Large intestine (tissue), 3 donors: Measurements from ENCODE around the gene ZFP69B. TPM values are rescaled to one million over a fixed set of nuclear protein-coding genes. Genes with fewer than 3 reads are reported as not detected.

Experiments
- DNase-seq, 2 donors: peaks; one replicate each; pipeline versions ENCODE4 v3.0.0 to v3.0.0-alpha.2; 2013
- H3K27ac ChIP-seq: one replicate; pipeline ENCODE4 v1.5.1; 2013; ENCODE audit warnings: low read length
- H3K27me3 ChIP-seq: 2 replicates; pipeline ENCODE4 v1.6.1; 2013; ENCODE audit warnings: low read length; ENCODE audit not compliant: control insufficient read depth, insufficient read depth
- H3K36me3 ChIP-seq: 2 replicates; pipeline ENCODE4 v1.6.1; 2013; ENCODE audit warnings: low read length; ENCODE audit not compliant: control insufficient read depth, insufficient read depth
- H3K4me1 ChIP-seq: one replicate; pipeline ENCODE4 v1.6.1; 2013; ENCODE audit warnings: low read length; ENCODE audit not compliant: control insufficient read depth, insufficient read depth
- H3K4me3 ChIP-seq: one replicate; pipeline ENCODE4 v1.5.1; 2013; ENCODE audit warnings: low read length
- H3K9me3 ChIP-seq: one replicate; pipeline ENCODE4 v1.6.1; 2013; ENCODE audit warnings: mild to moderate bottlenecking, low read depth, low read length, moderate library complexity; ENCODE audit not compliant: control insufficient read depth
- WGBS: methylation state at CpG from one replicate; pipeline ENCODE4 v1.1.5; 2013; ENCODE audit warnings: low lambda C conversion rate; ENCODE audit not compliant: insufficient coverage; 5-methylcytosine and 5-hydroxymethylcytosine counted together
- polyA plus RNA-seq: library from polyadenylated mRNA; unstranded; fragments of 120-200 nt; gene quantifications from one replicate; pipeline ENCODE4 v1.2.1, GENCODE V29; 2013

The ZFP69B gene
- polyA plus RNA-seq, 1 donor, result 2.7 TPM

DNA sequence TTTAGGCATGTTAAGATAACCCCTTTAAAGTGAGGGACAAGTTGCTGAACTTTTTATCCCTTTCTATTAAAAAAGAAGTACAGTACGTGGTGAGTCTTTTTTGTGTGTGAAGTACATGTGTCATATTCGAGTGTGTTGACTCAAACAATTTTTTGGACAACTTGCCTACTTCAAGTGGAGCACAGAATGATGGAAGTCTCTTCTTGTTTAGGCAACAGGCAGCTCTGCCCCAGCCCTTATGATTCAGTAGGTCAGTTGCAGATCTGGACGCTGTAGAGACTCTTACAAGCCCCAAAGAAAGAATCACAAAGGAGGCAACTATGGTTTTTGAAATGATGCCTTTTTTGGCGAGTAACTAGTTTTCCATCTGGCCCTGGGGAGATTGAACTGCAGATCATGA, 14.4 kb upstream of the ZFP69B start:
- WGBS, result 100% methylated on average over 1 of the region's 4 CpGs
- Histone ChIP-seq H3K36me3 (no peaks in the 10 kb centered on the region), H3K9me3 (no peaks in the 10 kb centered on the region), H3K4me1 (no peaks in the 10 kb centered on the region), H3K27ac (no peak overlapping the region), H3K27me3 (no peaks in the 10 kb centered on the region), H3K4me3 (no peak overlapping the region)
- no peak for DNase-seq

DNA sequence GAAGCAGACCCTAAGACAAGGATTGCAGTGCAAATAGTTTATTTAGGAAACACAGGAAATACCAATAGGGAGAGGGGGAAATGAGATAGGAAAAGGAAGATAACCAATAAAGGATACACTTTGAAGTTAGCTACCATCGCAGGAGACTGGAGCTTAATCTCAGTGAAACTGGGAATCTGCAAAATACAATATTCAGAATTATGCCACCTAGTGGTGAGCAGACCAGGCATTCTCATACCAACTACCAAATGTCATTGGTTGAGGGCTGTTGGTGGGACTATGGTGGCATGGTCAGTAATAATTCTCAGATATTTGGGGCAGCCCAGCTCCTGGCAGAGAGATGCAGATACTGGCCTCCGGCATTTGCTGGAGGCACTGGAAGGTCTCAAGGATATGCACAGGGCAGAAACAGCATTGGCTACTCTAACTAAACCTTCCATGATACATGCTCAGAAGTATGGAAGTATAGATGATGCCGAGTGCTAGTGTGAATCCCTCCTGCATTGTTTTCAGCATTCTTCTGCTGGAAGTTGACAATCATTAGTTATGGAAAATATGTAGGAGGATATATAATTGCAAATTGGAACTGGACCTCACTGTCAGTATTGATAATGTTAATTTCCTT, 11.8 kb upstream of the ZFP69B start:
- Histone ChIP-seq H3K27me3 (no peaks in the 10 kb centered on the region), H3K27ac (no peak overlapping the region), H3K9me3 (no peaks in the 10 kb centered on the region), H3K4me3 (no peak overlapping the region), H3K36me3 (no peaks in the 10 kb centered on the region), H3K4me1 (no peaks in the 10 kb centered on the region)
- no peak for DNase-seq
- WGBS, result 40% methylated on average over 1 of the region's 3 CpGs

DNA sequence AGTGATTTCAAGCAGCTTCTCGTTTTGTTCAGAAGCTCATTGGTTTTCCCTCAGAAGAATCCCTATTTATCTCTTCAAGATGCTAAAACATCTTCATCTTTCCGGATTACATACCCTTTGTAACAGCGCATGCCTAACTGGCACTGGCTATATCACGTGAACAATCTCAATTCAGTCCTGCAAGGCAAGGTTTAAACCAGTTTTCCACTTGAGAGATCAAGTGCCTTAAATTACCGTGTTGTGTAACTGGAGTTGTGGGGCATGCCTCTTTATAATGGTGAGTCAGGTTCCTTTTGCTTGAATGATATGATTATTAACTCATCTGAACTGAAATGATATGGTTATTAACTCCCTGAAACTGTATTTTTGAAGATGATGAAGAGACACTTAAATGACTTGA, 11.0 kb upstream of the ZFP69B start:
- Histone ChIP-seq H3K27ac (no peak overlapping the region), H3K9me3 (no peaks in the 10 kb centered on the region), H3K4me3 (no peak overlapping the region), H3K4me1 (no peaks in the 10 kb centered on the region), H3K27me3 (no peaks in the 10 kb centered on the region), H3K36me3 (no peaks in the 10 kb centered on the region)
- 83% methylated on average over 2 of the region's 5 CpGs for WGBS
- DNase-seq, result no peak

DNA sequence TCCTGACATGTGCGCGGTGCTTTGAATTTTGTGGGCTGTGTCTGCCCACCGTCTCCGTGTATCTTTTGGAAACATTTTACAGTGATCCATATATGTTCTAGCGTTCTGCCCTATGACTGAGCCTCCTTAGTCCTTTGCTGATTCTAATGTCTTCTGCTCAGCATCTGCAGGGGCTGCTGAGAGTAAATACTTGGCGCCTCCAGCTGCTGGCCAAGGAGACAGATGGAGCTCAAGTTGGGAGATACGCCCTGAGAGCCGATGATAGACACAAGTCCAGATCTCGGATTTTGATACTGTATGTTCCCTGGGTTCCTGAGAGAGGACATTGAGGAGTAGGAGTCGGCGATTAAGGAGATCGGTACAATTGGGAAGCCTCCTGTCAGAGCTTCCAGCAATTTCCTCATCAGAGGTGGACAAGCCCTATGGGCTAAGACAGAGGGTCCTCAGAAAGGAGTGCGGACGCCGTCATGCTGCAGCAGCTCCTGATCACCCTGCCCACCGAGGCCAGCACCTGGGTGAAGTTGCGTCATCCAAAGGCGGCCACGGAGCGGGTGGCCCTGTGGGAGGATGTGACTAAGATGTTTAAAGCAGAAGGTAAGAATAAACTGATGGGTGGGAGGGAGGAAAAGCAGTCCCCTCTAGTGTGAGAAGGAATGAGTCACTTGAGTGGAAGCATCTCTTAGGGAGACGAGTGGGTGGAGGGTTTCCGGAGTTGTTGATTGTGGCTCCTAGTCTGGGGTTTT, 390 bp downstream of the ZFP69B start:
- Histone ChIP-seq H3K9me3 (peaks cover 14% of the 10 kb centered on the region), H3K27me3 (no peaks in the 10 kb centered on the region), H3K4me3 (peak overlapping the region; percentile 82), H3K27ac (peak overlapping the region; percentile 77), H3K4me1 (peaks cover 3% of the 10 kb centered on the region), H3K36me3 (peaks cover 3% of the 10 kb centered on the region)
- DNase-seq, result no peak
- WGBS, result 53% methylated on average over 6 of the region's 22 CpGs

DNA sequence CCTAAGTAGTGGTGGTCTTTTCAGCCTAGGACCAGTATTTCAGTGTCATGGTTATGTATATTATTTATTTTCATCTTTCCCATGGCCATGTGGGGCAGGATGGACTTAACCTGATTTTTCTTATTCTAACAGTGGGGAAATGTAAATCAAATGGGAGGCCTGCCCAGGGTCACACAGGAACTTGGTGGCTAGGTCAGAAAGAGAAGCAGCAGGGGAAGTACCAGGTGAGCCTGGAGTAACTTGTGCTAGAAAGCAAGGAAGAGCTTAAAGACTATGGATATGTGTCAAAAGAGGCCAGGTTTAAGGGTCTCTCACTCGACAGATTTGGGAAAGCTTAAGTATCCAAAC, 936 bp downstream of the ZFP69B start:
- Histone ChIP-seq H3K36me3 (peaks cover 3% of the 10 kb centered on the region), H3K27ac (no peak overlapping the region), H3K27me3 (no peaks in the 10 kb centered on the region), H3K9me3 (peaks cover 14% of the 10 kb centered on the region), H3K4me1 (peaks cover 3% of the 10 kb centered on the region), H3K4me3 (peak overlapping the region; percentile 82)
- DNase-seq, result peak in 1 of 2 donors; percentile 12
- no CpG with 5 or more reads among the region's 1 CpG for WGBS

DNA sequence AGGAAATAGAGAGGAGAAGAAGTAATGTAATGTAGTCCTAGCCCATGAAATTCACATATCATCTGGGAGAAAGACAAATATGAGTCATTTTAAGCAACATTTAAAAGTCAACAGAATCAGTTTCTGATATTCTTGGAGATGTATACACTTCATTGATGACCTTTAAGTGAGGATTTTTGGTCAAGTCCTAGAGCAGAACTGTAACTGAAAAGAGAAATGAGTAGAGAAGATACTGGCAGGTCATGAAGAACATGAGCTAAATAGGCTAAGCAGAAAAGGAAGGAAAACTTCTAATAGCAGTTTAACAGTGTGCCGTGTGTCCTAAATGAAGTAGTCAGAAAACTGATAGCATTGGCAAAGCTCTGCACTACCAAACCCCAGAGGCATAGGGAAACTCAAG, 4.6 kb downstream of the ZFP69B start:
- H3K27ac ChIP-seq, result no peak overlapping the region
- H3K27me3 ChIP-seq, result no peaks in the 10 kb centered on the region
- DNase-seq, result no peak
- H3K4me3 ChIP-seq, result no peak overlapping the region
- peaks cover 31% of the 10 kb centered on the region for H3K9me3 ChIP-seq
- no CpG with 5 or more reads among the region's 1 CpG for WGBS
- H3K36me3 ChIP-seq, result peaks cover 24% of the 10 kb centered on the region
- H3K4me1 ChIP-seq, result peaks cover 3% of the 10 kb centered on the region

DNA sequence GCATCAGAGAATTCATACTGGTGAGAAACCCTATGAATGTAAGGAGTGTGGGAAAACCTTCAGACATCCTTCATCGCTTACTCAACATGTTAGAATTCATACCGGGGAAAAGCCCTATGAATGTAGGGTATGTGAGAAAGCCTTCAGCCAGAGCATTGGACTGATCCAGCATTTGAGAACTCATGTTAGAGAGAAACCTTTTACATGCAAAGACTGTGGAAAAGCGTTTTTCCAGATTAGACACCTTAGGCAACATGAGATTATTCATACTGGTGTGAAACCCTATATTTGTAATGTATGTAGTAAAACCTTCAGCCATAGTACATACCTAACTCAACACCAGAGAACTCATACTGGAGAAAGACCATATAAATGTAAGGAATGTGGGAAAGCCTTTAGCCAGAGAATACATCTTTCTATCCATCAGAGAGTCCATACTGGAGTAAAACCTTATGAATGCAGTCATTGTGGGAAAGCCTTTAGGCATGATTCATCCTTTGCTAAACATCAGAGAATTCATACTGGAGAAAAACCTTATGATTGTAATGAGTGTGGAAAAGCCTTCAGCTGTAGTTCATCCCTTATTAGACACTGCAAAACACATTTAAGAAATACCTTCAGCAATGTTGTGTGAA, 12.8 kb downstream of the ZFP69B start:
- Histone ChIP-seq H3K36me3 (peaks cover 23% of the 10 kb centered on the region), H3K9me3 (peaks cover 62% of the 10 kb centered on the region), H3K27me3 (no peaks in the 10 kb centered on the region), H3K4me3 (no peak overlapping the region), H3K4me1 (no peaks in the 10 kb centered on the region), H3K27ac (no peak overlapping the region)
- WGBS, result no CpG with 5 or more reads among the region's 3 CpGs
- no peak for DNase-seq

DNA sequence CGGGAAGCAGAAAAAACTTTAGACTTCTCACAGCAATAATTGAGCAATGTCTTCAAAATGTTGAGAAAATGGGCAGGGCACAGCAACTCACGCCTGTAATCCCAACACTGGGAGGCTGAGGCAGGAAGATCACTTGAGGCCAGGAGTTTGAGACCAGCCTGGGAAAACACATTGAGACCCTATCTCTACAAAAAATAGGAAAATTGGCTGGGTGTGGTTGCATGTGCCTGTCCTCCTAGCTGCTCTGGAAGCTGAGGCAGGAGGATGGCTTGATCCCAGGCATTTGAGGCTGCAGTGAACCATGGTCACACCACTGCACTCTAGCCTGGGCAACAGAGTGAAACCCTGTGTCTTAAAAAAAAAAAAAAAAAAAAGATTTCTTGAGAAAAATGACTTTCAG, 19.1 kb downstream of the ZFP69B start:
- WGBS, result no CpG with 5 or more reads among the region's 2 CpGs
- no peak for DNase-seq
- no peaks in the 10 kb centered on the region for H3K27me3 ChIP-seq
- no peaks in the 10 kb centered on the region for H3K4me1 ChIP-seq
- H3K9me3 ChIP-seq, result peaks cover 32% of the 10 kb centered on the region
- H3K36me3 ChIP-seq, result no peaks in the 10 kb centered on the region
- no peak overlapping the region for H3K27ac ChIP-seq
- no peak overlapping the region for H3K4me3 ChIP-seq

DNA sequence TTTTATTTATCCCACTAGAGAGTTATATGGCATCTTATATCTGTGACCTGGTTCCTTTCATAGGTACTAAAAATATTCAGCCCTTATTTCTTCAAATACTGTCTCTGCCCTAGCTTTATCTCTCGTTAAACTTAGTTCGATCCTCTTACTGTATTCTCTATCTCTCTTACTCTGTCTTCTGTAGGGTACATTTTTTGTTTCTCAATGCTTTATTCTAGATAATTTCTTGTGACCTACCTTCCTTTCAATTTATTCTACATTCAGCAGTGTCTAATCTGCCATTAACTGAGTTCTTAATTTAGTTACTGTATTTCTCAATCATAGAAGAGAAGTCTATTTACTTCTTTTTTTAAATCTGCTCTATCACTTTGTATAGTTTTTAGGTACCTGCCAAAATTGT, 25.0 kb downstream of the ZFP69B start:
- H3K27ac ChIP-seq, result no peak overlapping the region
- no peaks in the 10 kb centered on the region for H3K27me3 ChIP-seq
- no peaks in the 10 kb centered on the region for H3K4me1 ChIP-seq
- peaks cover 18% of the 10 kb centered on the region for H3K9me3 ChIP-seq
- no peaks in the 10 kb centered on the region for H3K36me3 ChIP-seq
- WGBS, result 88% methylated on average over 2 of the region's 2 CpGs
- no peak for DNase-seq
- no peak overlapping the region for H3K4me3 ChIP-seq

DNA sequence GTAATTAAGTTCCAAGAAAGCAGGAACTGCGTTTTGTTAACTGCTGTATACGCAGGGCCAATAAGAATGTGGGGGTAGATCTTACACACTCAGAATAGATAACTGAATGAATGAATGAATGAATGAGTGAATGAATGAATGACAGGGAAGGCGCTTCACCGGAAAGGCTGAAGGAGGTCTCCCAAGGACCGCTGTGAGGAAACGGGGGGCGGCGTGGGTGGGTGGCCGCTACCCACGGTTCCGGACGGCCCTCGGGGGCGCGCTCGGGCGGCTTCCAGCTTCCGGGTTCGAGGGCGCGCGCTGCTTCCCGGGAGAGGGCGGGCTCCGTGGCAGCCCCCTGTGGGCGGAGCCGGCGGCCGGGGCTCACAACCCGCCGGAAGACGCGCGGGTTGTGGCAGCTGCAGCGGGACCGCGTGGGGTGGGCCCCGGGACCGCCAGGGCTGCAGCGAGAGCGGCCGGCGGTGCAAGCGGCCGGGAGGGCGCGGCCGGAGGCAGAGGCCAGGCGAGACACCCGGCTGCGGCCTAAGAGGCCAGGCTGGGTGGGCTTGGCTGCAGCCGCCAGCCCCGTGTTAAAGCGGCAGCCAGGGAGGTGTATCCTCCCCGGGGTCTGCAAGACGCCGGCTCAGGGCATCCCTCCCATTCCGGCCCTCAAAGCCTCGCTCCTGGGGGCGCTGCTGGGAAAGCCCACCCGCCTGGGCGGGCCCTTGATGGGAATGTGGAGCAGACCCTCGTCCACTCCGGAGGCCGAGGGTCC, 26.8 kb downstream of the ZFP69B start, which contains the start of gene ZFP69:
Gene ZFP69, plus strand, starts transcription at position 367 of the 754 bp plus-strand sequence. CDS start 2,072 bp downstream, outside the sequence.
- Histone ChIP-seq H3K36me3 (no peaks in the 10 kb centered on the region), H3K27me3 (no peaks in the 10 kb centered on the region), H3K4me3 (peak within 1 kb of the TSS; percentile 78), H3K27ac (no peak within 1 kb of the TSS), H3K9me3 (peaks cover 15% of the 10 kb centered on the region), H3K4me1 (no peaks in the 10 kb centered on the region)
- peak; percentile 55 to 80 for DNase-seq
- WGBS, result no CpG with 5 or more reads among the region's 65 CpGs
